ENCODE measurements around the gene KRT78. TPM values are rescaled to one million over a fixed set of nuclear protein-coding genes. Genes with fewer than 3 reads are reported as not detected.

Gene KRT78
- total and polyA plus RNA-seq, 9 of the 15 experiments (the other 6 are each of a cell fraction or from before 2014, with no cell fraction given), result not detected

- TF ChIP-seq PKNOX1 (IDR thresholded peaks at IDR 0.05) (no peak), MEIS2 (IDR thresholded peaks at IDR 0.05; ENCODE audit: partially characterized antibody) (no peak), DACH1 (IDR thresholded peaks at IDR 0.05; ENCODE audit: partially characterized antibody) (no peak), CREB5 (CRISPR knock-in tag; IDR thresholded peaks at IDR 0.05) (0 out of 2 replicates have a peak, but pooled peaks have one; percentile 43), ZNF512 (tag; IDR thresholded peaks at IDR 0.05) (no peak), FOXA1 (IDR thresholded peaks at IDR 0.05; ENCODE audit: borderline replicate concordance) (no peak), FUS (optimal IDR thresholded peaks at IDR 0.05; ENCODE audit: low read depth, low read length) (no peak), SP1 (CRISPR knock-in tag; IDR thresholded peaks at IDR 0.05) (no peak), KLF6 (CRISPR knock-in tag; IDR thresholded peaks at IDR 0.05; ENCODE audit: borderline replicate concordance) (peak; percentile 31; the same call in 1 of the 2 replicates), ARID3B (CRISPR knock-in tag; IDR thresholded peaks at IDR 0.05; ENCODE audit: borderline replicate concordance) (no peak), BDP1 (IDR thresholded peaks at IDR 0.05; ENCODE audit: insufficient read depth, insufficient read length) (no peak), TSC22D4 (tag; IDR thresholded peaks at IDR 0.05) (no peak), ETS1 (conservative IDR thresholded peaks at IDR 0.05; ENCODE audit: control insufficient read depth, low read depth, low read length) (no peak), GABPB1 (CRISPR knock-in tag; IDR thresholded peaks at IDR 0.05) (no peak), NR2C1 (IDR thresholded peaks at IDR 0.05) (no peak), NR2C1 (tag; IDR thresholded peaks at IDR 0.05) (no peak), KAT2B (IDR thresholded peaks at IDR 0.05; ENCODE audit: low read depth, low read length) (no peak), NFYB (IDR thresholded peaks at IDR 0.05; ENCODE audit: extremely low read depth, insufficient read length) (no peak)
Observed at GRCh38 chr12:52874573-52875435, 26.0 kb upstream of the KRT78 start (continued).

Data from K562 (cell line).